Neural cell (in vitro differentiated cells): ENCODE measurements around the gene PIGZ. TPM values are rescaled to one million over a fixed set of nuclear protein-coding genes. Genes with fewer than 3 reads are reported as not detected.

Experiments
- H2AFZ ChIP-seq: fragments of 200-600, 300-800 bp; sonication (generic), shearing (Covaris generic); 2 replicates; pipeline ENCODE4 v1.6.0; 2014; ENCODE audit warnings: low read depth, mild to moderate bottlenecking, antibody characterized with exemption, low read length, moderate library complexity
- H3F3A ChIP-seq: fragments of 200-600 bp; shearing (Covaris generic); 2 replicates; pipeline ENCODE4 v1.6.1; 2016; ENCODE audit warnings: mild to moderate bottlenecking, moderate library complexity, mixed read lengths, antibody characterized with exemption, low read length; ENCODE audit not compliant: insufficient read depth, poor library complexity, severe bottlenecking
- H3K27ac ChIP-seq: fragments of 200-600, 300-800 bp; sonication (generic), shearing (Covaris generic); 2 replicates; pipeline ENCODE4 v1.5.1; 2014; ENCODE audit warnings: mild to moderate bottlenecking, low read length, moderate library complexity
- H3K27me3 ChIP-seq: fragments of 300-800, 200-600 bp; sonication (generic), shearing (Covaris generic); 2 replicates; pipeline ENCODE4 v1.6.0; 2014; ENCODE audit warnings: mild to moderate bottlenecking, low read depth, low read length, moderate library complexity; ENCODE audit not compliant: insufficient read depth
- H3K36me3 ChIP-seq: fragments of 300-800, 200-600 bp; sonication (generic), shearing (Covaris generic); 2 replicates; pipeline ENCODE4 v1.5.1; 2014; ENCODE audit warnings: mild to moderate bottlenecking, antibody characterized with exemption, low read length, moderate library complexity; ENCODE audit not compliant: insufficient read depth
- H3K4me2 ChIP-seq: fragments of 300-800, 200-600 bp; sonication (generic), shearing (Covaris generic); 2 replicates; pipeline ENCODE4 v1.6.0; 2014; ENCODE audit warnings: mild to moderate bottlenecking, low read length
- H3K4me3 ChIP-seq: fragments of 300-800, 200-600 bp; sonication (generic), shearing (Covaris generic); 2 replicates; pipeline ENCODE4 v1.5.1; 2014; ENCODE audit warnings: mild to moderate bottlenecking, low read length, moderate library complexity
- H3K79me2 ChIP-seq: fragments of 200-600 bp; shearing (Covaris generic); replicated peaks from 2 replicates; pipeline ENCODE4 v1.6.0; 2014; ENCODE audit warnings: mild to moderate bottlenecking, low read length, moderate library complexity; ENCODE audit not compliant: insufficient read depth
- H3K9ac ChIP-seq: fragments of 300-800, 200-600 bp; sonication (generic), shearing (Covaris generic); 2 replicates; pipeline ENCODE4 v1.6.1; 2016; ENCODE audit warnings: mild to moderate bottlenecking, low read length, mixed read lengths
- H3K9me2 ChIP-seq: fragments of 200-600 bp; shearing (Covaris generic); 2 replicates; pipeline ENCODE4 v1.6.1; 2016; ENCODE audit warnings: mild to moderate bottlenecking, low read length, mixed read lengths; ENCODE audit not compliant: insufficient read depth
- H3K9me3 ChIP-seq: fragments of 200-600, 300-800 bp; sonication (generic), shearing (Covaris generic); 2 replicates; pipeline ENCODE4 v1.6.1; 2016; ENCODE audit warnings: mild to moderate bottlenecking, mixed run types, low read length, moderate library complexity, mixed read lengths
- H4K20me1 ChIP-seq: fragments of 200-600 bp; shearing (Covaris generic); 2 replicates; pipeline ENCODE4 v1.6.1; 2016; ENCODE audit warnings: mild to moderate bottlenecking, mixed run types; ENCODE audit not compliant: insufficient read depth
- EP300 ChIP-seq: fragments of 450-650 bp; conservative IDR thresholded peaks from 2 replicates; pipeline ENCODE4 v1.6.1; 2014; ENCODE audit warnings: antibody characterized with exemption, mild to moderate bottlenecking, moderate library complexity; ENCODE audit not compliant: poor library complexity, severe bottlenecking
- EZH2 ChIP-seq: fragments of 200-600, 300-800 bp; shearing (Covaris generic), sonication (generic); IDR thresholded peaks from 2 replicates; pipeline ENCODE4 v1.6.1; 2014; ENCODE audit warnings: antibody characterized with exemption, low read length, borderline replicate concordance, mild to moderate bottlenecking; ENCODE audit not compliant: insufficient read depth, poor library complexity, severe bottlenecking
- MXI1 ChIP-seq: fragments of 450-650 bp; conservative IDR thresholded peaks from 2 replicates; pipeline ENCODE4 v1.6.1; 2014; ENCODE audit warnings: antibody characterized with exemption, mild to moderate bottlenecking; ENCODE audit not compliant: poor library complexity, severe bottlenecking
- POLR2AphosphoS5 ChIP-seq: IDR thresholded peaks from 2 replicates; pipeline ENCODE4 v1.6.1; 2012
- RAD21 ChIP-seq: fragments of 450-650 bp; conservative IDR thresholded peaks from 2 replicates; pipeline ENCODE4 v1.6.1; 2014; ENCODE audit warnings: antibody characterized with exemption, mild to moderate bottlenecking, moderate library complexity
- SMC3 ChIP-seq: fragments of 450-650 bp; conservative IDR thresholded peaks from 2 replicates; pipeline ENCODE4 v1.6.1; 2014; ENCODE audit warnings: antibody characterized with exemption, mild to moderate bottlenecking, moderate library complexity; ENCODE audit not compliant: poor library complexity
- TAF1 ChIP-seq: IDR thresholded peaks from 2 replicates; pipeline ENCODE4 v1.6.1; 2012; ENCODE audit warnings: low read depth
- polyA plus RNA-seq: library from polyadenylated mRNA; depleted of rRNA; stranded (reverse); fragments of >200 nt; gene quantifications from 2 replicates; pipeline ENCODE4 v1.2.3, GENCODE V29; 2014
- TF ChIP-seq, protein P1 (sequence below): IDR thresholded peaks from 2 replicates; pipeline ENCODE4 v1.6.1; 2012; ENCODE audit warnings: borderline replicate concordance
- TF ChIP-seq, protein P2 (sequence below): fragments of 450-650 bp; IDR thresholded peaks from 2 replicates; pipeline ENCODE4 v1.5.1; 2014; ENCODE audit warnings: antibody characterized with exemption, mild to moderate bottlenecking, moderate library complexity; ENCODE audit not compliant: poor library complexity, severe bottlenecking

PIGZ gene
- polyA plus RNA-seq, 1 donor from 2014 or later = 6.5 TPM

DNA sequence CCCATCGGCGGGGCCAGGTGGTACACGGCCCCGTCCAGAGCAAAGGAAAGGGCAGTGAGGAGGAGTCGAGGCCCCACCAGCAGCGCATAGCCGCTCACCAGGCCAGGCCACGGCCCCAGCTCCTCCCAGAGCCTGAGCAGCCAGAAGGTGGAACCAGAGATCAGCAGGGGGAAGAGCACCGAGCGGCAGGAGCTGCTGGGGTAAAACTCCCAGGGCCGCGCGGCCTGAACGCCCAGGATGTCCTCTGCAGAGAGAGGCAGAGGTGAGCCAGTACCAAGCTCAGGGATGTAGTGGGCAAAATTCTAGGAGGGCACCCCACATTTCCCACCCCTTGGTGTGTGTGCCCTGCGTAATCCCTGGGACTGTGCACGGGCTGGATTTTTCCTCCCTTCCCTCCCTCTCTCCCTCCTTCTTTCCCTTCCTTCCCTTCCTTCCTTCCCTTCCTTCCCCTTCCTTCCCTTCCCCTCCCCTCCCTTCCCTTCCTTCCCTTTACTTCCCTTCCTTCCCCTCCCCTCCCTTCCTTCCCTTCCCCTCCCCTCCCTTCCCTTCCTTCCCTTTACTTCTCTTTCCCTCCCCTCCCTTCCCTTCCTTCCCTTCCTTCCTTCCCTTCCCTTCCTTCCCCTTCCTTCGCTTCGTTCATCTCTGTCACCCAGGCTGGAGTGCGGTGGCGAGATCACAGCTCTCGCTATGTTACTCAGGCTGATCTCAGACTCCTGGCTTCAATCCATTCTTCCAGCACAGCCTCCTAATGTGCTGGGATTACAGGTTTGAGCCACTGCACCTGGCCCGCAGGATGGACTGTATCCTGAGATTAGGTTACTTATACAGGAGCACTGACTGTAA lies 20.0 kb downstream of the PIGZ start:
- Histone ChIP-seq H3K9me3 (no peaks in the 10 kb centered on the region), H3K27ac (no peak overlapping the region), H3K4me2 (no peak overlapping the region), H3K36me3 (no peaks in the 10 kb centered on the region), H3K4me3 (no peak overlapping the region), H3K27me3 (no peaks in the 10 kb centered on the region), H3K79me2 (peaks cover 2% of the 10 kb centered on the region), H3K9me2 (no peaks in the 10 kb centered on the region), H4K20me1 (no peaks in the 10 kb centered on the region), H2AFZ (no peak overlapping the region), H3K9ac (no peak overlapping the region), H3F3A (no peaks in the 10 kb centered on the region)
- TF ChIP-seq EZH2 = no peak
- no peak for TF ChIP-seq SMC3
- no peak for TF ChIP-seq POLR2AphosphoS5
- TF ChIP-seq EP300 = no peak
- no peak for TF ChIP-seq MXI1
- no peak for TF ChIP-seq RAD21
- no peak for TF ChIP-seq TAF1

DNA sequence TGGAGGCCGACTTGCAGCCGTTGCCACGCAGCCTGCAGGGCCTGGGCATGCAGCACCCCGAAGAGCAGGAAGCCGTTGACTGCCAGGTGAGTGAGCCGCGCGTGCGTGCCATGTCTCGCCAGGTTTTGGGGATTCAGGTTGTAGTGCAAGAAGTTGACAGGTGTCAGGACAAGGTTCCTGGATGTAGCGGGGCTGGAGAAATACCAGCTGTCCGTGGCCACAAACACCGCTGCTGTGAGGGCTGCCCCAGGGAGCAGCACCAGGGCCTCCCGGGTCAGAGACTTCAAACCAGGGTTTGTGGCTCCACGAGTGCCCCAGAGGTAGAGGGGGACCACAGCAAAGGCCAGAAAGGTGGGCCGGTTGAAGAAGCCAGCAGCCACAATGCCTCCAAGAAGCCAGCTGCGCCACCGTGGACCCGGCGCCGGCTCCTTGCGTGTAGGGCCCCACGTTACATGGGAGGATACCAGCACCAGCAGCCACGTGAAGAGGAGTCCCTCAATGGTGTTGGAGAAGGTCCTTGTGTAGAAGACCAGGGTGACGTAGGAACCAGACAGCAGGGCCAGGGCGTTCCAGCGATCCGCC lies 20.7 kb downstream of the PIGZ start:
- no peaks in the 10 kb centered on the region for H3K36me3 ChIP-seq
- H4K20me1 ChIP-seq = no peaks in the 10 kb centered on the region

More for the DNA sequence above, 20.7 kb downstream of the PIGZ start:
- Histone ChIP-seq H3K4me2 (no peak overlapping the region), H3K9me2 (no peaks in the 10 kb centered on the region), H3K9ac (no peak overlapping the region), H3F3A (no peaks in the 10 kb centered on the region), H3K27ac (no peak overlapping the region), H2AFZ (no peak overlapping the region), H3K4me3 (no peak overlapping the region), H3K27me3 (no peaks in the 10 kb centered on the region), H3K79me2 (peaks cover 9% of the 10 kb centered on the region), H3K9me3 (no peaks in the 10 kb centered on the region)
- TF ChIP-seq POLR2AphosphoS5 (no peak), MXI1 (no peak), TAF1 (no peak), EP300 (no peak), EZH2 (no peak), SMC3 (no peak), RAD21 (no peak)
- TF ChIP-seq, protein P1, sequence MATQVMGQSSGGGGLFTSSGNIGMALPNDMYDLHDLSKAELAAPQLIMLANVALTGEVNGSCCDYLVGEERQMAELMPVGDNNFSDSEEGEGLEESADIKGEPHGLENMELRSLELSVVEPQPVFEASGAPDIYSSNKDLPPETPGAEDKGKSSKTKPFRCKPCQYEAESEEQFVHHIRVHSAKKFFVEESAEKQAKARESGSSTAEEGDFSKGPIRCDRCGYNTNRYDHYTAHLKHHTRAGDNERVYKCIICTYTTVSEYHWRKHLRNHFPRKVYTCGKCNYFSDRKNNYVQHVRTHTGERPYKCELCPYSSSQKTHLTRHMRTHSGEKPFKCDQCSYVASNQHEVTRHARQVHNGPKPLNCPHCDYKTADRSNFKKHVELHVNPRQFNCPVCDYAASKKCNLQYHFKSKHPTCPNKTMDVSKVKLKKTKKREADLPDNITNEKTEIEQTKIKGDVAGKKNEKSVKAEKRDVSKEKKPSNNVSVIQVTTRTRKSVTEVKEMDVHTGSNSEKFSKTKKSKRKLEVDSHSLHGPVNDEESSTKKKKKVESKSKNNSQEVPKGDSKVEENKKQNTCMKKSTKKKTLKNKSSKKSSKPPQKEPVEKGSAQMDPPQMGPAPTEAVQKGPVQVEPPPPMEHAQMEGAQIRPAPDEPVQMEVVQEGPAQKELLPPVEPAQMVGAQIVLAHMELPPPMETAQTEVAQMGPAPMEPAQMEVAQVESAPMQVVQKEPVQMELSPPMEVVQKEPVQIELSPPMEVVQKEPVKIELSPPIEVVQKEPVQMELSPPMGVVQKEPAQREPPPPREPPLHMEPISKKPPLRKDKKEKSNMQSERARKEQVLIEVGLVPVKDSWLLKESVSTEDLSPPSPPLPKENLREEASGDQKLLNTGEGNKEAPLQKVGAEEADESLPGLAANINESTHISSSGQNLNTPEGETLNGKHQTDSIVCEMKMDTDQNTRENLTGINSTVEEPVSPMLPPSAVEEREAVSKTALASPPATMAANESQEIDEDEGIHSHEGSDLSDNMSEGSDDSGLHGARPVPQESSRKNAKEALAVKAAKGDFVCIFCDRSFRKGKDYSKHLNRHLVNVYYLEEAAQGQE = no peak
- TF ChIP-seq, protein P2, sequence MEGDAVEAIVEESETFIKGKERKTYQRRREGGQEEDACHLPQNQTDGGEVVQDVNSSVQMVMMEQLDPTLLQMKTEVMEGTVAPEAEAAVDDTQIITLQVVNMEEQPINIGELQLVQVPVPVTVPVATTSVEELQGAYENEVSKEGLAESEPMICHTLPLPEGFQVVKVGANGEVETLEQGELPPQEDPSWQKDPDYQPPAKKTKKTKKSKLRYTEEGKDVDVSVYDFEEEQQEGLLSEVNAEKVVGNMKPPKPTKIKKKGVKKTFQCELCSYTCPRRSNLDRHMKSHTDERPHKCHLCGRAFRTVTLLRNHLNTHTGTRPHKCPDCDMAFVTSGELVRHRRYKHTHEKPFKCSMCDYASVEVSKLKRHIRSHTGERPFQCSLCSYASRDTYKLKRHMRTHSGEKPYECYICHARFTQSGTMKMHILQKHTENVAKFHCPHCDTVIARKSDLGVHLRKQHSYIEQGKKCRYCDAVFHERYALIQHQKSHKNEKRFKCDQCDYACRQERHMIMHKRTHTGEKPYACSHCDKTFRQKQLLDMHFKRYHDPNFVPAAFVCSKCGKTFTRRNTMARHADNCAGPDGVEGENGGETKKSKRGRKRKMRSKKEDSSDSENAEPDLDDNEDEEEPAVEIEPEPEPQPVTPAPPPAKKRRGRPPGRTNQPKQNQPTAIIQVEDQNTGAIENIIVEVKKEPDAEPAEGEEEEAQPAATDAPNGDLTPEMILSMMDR = no peak
